Measurements from ENCODE around the gene ASB1. TPM values are rescaled to one million over a fixed set of nuclear protein-coding genes. Genes with fewer than 3 reads are reported as not detected.

The ASB1 gene
- total and polyA plus RNA-seq, 2 of the 13 experiments (the other 11 are each of a cell fraction or from before 2014, with no cell fraction given): 48.6 to 49.2 TPM

DNA sequence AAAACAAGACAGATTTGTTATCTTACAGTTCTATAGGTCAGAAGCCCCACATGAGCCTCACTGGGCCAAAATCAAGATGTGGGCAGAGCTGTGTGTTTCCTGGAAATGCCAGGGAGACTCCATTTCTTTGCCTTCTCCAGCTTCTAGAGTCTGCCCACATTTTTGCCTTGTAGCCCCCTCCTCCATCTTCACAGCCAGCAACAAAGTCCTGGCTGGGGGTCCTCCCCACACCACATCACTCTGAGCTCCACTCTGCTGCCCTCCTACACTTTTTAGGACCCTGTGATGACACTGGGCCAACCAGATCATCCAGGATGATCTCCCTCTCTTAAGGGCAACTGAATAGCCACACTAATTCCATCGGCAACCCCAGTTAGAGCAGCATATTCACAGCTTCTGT is 34.3 kb downstream of the ASB1 start:
- 100% methylated on average over 1 of the region's 1 CpG for WGBS (ENCODE audit: low lambda C conversion rate)
- CTCF ChIA-PET (ENCODE audit: low intra/inter-chr PET ratio, low total read pairs): interaction anchor here (4.0 kb wide), 1 partner anchor 91 kb away, joined by 87 read pairs; no protein-coding TSS in a partner anchor

DNA sequence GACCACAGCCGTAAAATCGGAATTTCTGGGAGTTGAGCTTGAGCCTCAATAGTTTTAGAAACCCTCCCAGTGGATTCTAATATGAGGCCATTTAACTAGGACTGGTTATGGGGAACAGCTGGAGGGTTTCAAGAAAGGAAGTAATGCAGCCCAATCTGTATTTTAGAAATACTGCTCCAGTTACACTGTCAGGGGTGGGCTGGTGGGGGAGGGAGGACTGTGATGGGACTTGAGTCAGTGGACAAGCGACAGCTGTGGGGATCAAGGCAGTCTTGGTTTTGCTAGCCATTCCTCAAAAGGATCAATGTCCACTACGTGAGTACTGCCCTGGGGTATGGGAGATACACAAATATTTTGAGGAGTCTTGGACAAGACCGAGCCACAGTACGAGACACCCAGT is 34.8 kb downstream of the ASB1 start:
- DNase-seq (ENCODE audit: low spot score) (no peak), ATAC-seq (no peak), FAIRE-seq (no peak)
- Histone ChIP-seq H3K4me2 (ENCODE audit: low read depth, low read length) (no peak overlapping the region), H3K79me2 (ENCODE audit: insufficient read depth, low read length) (no peaks in the 10 kb centered on the region), H2AFZ (ENCODE audit: low read length) (no peak overlapping the region), H3K4me3 (replicated peaks in 1 of 3; ENCODE audit: insufficient read depth in 1 of 3, low read depth in 2 of 3, low read length in 3 of 3) (no peak overlapping the region), H3K4me1 (ENCODE audit: insufficient read depth, low read length) (peaks cover 52% of the 10 kb centered on the region), H3K36me3 (replicated peaks in 1 of 2; ENCODE audit: control insufficient read depth in 1 of 2, insufficient read depth in 2 of 2, low read length in 2 of 2) (no peaks in the 10 kb centered on the region), H4K20me1 (ENCODE audit: insufficient read depth, low read length) (no peaks in the 10 kb centered on the region), H3K9me3 (ENCODE audit: low read length) (peaks cover 2% of the 10 kb centered on the region; the same call in 1 of the 2 replicates), H3K27me3 (ENCODE audit: control insufficient read depth in 1 of 2, insufficient read depth in 2 of 2, low read length in 2 of 2) (no peaks in the 10 kb centered on the region), H3K27ac (ENCODE audit: extremely low read length, insufficient read depth, low read length) (no peak overlapping the region), H3K9ac (ENCODE audit: insufficient read depth, low read depth, low read length) (no peak overlapping the region)
- WGBS (ENCODE audit: low lambda C conversion rate): 80% methylated on average over 6 of the region's 6 CpGs
- no TSS peak for BruUV-seq (replicated peaks)
- TF ChIP-seq MTA3 (CRISPR knock-in tag; IDR thresholded peaks at IDR 0.05): no peak
- 0 out of 2 replicates have a peak, but pooled peaks have one; percentile 10 for TF ChIP-seq ZNF605 (CRISPR knock-in tag; IDR thresholded peaks at IDR 0.05)
- TF ChIP-seq MED8 (CRISPR knock-in tag; IDR thresholded peaks at IDR 0.05; ENCODE audit: insufficient replicate concordance): no peak
- TF ChIP-seq, protein P1, sequence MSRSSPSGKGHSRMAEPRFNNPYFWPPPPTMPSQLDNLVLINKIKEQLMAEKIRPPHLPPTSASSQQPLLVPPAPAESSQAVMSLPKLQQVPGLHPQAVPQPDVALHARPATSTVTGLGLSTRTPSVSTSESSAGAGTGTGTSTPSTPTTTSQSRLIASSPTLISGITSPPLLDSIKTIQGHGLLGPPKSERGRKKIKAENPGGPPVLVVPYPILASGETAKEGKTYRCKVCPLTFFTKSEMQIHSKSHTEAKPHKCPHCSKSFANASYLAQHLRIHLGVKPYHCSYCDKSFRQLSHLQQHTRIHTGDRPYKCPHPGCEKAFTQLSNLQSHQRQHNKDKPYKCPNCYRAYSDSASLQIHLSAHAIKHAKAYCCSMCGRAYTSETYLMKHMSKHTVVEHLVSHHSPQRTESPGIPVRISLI (CRISPR knock-in tag; IDR thresholded peaks at IDR 0.05; ENCODE audit: borderline replicate concordance): peak; percentile 71; the same call in 1 of the 2 replicates
- no peak for TF ChIP-seq RCOR2 (CRISPR knock-in tag; IDR thresholded peaks at IDR 0.05)
- no peak for TF ChIP-seq MEF2D (CRISPR knock-in tag; IDR thresholded peaks at IDR 0.05)
- POLR2A ChIA-PET: interaction anchor here (0.6 kb wide), 1 partner anchor 33 kb away, joined by 3 read pairs; no protein-coding TSS in a partner anchor
- in situ Hi-C loops (cut with HindIII; ENCODE audit: extremely low pct_ligation_motif_present, low pct_unique_long_range_greater_than_20kb): no loop called here
- CTCF ChIA-PET (ENCODE audit: low intra/inter-chr PET ratio, low total read pairs): interaction anchor here (4.0 kb wide), 1 partner anchor 92 kb away, joined by 87 read pairs; no protein-coding TSS in a partner anchor
- intact Hi-C loops (cut with micrococcal nuclease; ENCODE audit: unreplicated experiment): no loop called here

More for the DNA sequence above, 34.3 kb downstream of the ASB1 start:
- TF ChIP-seq RFX1 (IDR thresholded peaks at IDR 0.05) (no peak), PHF20 (CRISPR knock-in tag; IDR thresholded peaks at IDR 0.05) (no peak), NAIF1 (CRISPR knock-in tag; IDR thresholded peaks at IDR 0.05; ENCODE audit: borderline replicate concordance) (0 out of 2 replicates have a peak, but pooled peaks have one; percentile 29), TCF7L2 (IDR thresholded peaks at IDR 0.05; ENCODE audit: low read depth, low read length) (no peak), ZNF543 (CRISPR knock-in tag; IDR thresholded peaks at IDR 0.05) (peak; percentile 98), ZNF615 (CRISPR knock-in tag; IDR thresholded peaks at IDR 0.05; ENCODE audit: borderline replicate concordance) (0 out of 2 replicates have a peak, but pooled peaks have one; percentile 37)
- H3K36me3 ChIP-seq (replicated peaks in 1 of 2; ENCODE audit: control insufficient read depth in 1 of 2, insufficient read depth in 2 of 2, low read length in 2 of 2): no peaks in the 10 kb centered on the region
- no peaks in the 10 kb centered on the region for H3K79me2 ChIP-seq (ENCODE audit: insufficient read depth, low read length)
- H3K27ac ChIP-seq (ENCODE audit: extremely low read length, insufficient read depth, low read length): no peak overlapping the region
- intact Hi-C loops (cut with micrococcal nuclease; ENCODE audit: unreplicated experiment): no loop called here
- H2AFZ ChIP-seq (ENCODE audit: low read length): no peak overlapping the region
- H3K4me1 ChIP-seq (ENCODE audit: insufficient read depth, low read length): peaks cover 52% of the 10 kb centered on the region
- no peak for DNase-seq (ENCODE audit: low spot score)
- no peak overlapping the region for H3K9ac ChIP-seq (ENCODE audit: insufficient read depth, low read depth, low read length)
- in situ Hi-C loops (cut with HindIII; ENCODE audit: extremely low pct_ligation_motif_present, low pct_unique_long_range_greater_than_20kb): no loop called here
- no peak overlapping the region for H3K4me2 ChIP-seq (ENCODE audit: low read depth, low read length)
- no peak for FAIRE-seq
- H3K4me3 ChIP-seq (replicated peaks in 1 of 3; ENCODE audit: insufficient read depth in 1 of 3, low read depth in 2 of 3, low read length in 3 of 3): no peak overlapping the region
- peaks cover 4% of the 10 kb centered on the region; the same call in 1 of the 2 replicates for H3K9me3 ChIP-seq (ENCODE audit: low read length)
- no peaks in the 10 kb centered on the region for H3K27me3 ChIP-seq (ENCODE audit: control insufficient read depth in 1 of 2, insufficient read depth in 2 of 2, low read length in 2 of 2)
- POLR2A ChIA-PET: no interaction called here
- ATAC-seq: no peak
- H4K20me1 ChIP-seq (ENCODE audit: insufficient read depth, low read length): no peaks in the 10 kb centered on the region
- BruUV-seq (replicated peaks): no TSS peak

Data from HepG2 (cell line).